VCaP (cell line): ENCODE measurements around the gene S1PR1.

Source experiments
- H3K27ac ChIP-seq: fragments of 450-650 bp; 2 replicates; pipeline ENCODE4 v1.5.1; 2017
- TF ChIP-seq, protein P1 (sequence below): fragments of 450-650 bp; conservative IDR thresholded peaks from 2 replicates; pipeline ENCODE4 v1.5.1; 2017; ENCODE audit warnings: mild to moderate bottlenecking, moderate library complexity

Gene S1PR1

DNA sequence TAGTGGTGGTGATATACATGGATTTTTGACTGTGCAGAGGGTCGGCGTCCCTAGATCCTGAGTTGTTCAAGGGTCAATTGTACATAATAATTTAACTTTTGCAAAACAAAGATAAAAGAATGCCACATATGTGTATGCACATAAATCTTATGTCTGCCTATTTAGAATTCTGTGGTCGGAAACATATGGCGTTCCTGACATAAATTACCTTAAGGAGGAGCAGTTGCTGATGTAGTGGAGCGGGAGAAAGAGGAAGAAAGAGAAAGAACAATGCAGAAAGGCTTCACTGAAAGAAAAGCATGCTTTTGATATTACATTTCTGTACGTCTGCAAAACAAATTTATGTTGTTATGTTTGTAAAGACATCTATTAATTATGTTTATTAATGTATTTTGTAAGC lies 40.0 kb downstream of the S1PR1 start:
- H3K27ac ChIP-seq = no peak overlapping the region
- TF ChIP-seq, protein P1, sequence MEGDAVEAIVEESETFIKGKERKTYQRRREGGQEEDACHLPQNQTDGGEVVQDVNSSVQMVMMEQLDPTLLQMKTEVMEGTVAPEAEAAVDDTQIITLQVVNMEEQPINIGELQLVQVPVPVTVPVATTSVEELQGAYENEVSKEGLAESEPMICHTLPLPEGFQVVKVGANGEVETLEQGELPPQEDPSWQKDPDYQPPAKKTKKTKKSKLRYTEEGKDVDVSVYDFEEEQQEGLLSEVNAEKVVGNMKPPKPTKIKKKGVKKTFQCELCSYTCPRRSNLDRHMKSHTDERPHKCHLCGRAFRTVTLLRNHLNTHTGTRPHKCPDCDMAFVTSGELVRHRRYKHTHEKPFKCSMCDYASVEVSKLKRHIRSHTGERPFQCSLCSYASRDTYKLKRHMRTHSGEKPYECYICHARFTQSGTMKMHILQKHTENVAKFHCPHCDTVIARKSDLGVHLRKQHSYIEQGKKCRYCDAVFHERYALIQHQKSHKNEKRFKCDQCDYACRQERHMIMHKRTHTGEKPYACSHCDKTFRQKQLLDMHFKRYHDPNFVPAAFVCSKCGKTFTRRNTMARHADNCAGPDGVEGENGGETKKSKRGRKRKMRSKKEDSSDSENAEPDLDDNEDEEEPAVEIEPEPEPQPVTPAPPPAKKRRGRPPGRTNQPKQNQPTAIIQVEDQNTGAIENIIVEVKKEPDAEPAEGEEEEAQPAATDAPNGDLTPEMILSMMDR = no peak

DNA sequence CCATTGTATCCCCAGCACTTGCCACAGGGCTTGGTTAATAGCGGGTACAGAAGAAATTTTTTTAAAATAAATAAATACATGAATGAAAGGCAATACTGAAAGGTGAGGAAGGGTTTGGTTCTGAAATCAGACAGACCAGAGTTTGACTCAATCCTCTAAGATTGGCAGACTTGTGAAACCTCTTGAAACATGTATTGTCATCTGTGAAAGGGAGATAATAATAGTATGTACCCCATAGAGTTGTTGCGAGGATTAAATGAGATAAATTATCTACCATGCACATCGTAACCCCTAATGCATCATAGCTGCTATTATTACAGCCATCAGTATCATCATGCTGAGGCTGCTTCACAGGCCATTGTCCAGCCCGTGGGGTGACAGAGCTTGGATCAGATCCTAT lies 41.4 kb downstream of the S1PR1 start:
- TF ChIP-seq, protein P1 = no peak
- H3K27ac ChIP-seq = no peak overlapping the region

DNA sequence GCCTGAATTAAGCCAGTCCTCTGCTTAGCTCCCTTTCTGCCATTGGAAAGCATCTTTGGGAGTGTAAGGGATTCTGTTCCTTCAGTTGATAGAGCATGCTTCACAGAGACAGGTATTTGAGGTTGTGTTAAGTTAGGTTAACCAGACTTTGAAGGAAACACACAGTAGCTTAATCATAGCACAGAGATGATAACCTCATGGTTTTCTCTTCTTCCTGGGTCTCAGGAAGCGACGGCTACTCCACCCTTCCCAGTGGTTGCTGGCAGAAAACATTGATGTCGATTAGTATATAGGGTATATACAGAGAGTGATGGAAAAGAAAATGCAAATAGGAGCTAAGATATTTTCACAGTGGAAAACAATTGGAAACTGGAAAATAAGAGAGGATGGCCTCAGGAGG lies 42.0 kb downstream of the S1PR1 start:
- H3K27ac ChIP-seq = no peak overlapping the region
- TF ChIP-seq, protein P1 = no peak

DNA sequence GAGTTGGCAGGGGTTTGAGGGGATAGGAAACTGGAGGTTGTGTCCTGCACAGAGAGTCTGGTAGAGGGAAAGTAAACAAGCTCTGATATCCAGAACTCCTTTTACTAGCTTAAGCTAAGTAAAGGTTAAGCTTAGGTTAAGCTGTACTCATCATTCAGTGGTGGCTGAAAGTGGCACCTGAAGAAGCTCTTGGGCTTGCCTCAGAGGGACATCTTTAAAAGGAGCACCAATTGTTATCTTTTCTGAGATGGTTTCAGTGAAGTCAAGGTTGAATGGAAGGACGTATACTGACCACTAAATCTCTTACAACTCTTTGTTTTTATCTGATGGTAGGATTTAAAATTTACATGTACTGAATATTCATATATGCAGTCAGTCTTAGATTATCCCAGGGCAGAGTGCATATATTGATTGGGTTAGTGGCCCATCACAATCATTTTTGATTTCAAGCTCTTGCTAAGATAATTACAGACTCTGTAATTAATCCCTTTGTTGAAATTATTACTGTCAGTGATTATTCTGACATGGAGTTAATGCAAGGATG lies 43.3 kb downstream of the S1PR1 start:
- H3K27ac ChIP-seq = no peak overlapping the region
- TF ChIP-seq, protein P1 = no peak

DNA sequence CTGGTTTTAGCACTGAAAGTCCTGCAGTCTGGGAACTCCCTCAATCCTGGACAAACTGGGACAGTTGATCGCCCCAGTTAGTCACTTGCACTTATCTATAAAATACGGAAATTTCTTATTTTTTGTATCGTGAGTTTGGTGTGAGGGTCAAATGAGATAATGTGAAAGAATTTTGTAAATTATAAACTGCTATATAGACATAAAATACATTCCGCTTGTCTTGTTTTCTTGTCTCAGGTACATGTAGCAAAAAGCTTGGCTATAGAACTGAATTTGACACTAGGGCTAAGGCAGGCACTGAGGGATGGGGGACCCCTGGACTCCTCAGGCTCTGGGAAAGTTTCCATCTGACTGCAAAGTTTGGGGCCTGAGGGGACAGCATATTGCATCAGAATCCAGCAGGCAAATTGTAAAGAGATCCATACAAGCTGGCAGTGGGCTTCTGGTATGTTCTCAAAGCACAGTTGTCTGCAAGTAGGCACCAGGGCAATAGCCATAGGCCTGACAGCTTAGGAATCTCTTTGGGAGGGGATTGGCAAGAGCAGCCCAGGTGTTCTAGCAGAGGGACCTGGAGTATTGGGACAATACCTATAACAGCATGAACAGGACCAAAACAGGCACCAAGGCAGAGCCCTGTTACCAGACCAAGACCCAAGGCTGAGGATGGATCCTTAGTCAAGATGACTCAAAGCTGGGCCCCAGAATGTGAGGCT lies 44.3 kb downstream of the S1PR1 start:
- H3K27ac ChIP-seq = no peak overlapping the region
- TF ChIP-seq, protein P1 = no peak

DNA sequence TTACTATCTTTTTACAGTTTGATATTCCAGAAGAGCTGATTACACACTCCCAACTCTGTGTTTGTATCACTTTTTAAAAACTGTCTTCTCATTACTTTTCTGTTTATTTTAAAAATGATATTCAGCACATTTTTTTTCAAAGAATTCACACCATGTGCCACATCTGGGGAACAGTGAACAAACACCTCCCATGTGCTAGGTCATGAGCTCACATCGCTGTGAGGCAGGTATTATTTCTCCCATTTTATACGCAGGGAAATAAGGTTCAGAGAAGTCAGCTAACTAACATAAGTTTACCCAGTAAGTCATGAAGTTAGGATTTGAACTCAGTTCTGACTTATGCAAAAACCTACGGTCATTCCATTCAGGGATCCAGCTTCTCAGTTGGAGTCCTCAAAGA lies 44.9 kb downstream of the S1PR1 start:
- TF ChIP-seq, protein P1 = no peak
- H3K27ac ChIP-seq = no peak overlapping the region

DNA sequence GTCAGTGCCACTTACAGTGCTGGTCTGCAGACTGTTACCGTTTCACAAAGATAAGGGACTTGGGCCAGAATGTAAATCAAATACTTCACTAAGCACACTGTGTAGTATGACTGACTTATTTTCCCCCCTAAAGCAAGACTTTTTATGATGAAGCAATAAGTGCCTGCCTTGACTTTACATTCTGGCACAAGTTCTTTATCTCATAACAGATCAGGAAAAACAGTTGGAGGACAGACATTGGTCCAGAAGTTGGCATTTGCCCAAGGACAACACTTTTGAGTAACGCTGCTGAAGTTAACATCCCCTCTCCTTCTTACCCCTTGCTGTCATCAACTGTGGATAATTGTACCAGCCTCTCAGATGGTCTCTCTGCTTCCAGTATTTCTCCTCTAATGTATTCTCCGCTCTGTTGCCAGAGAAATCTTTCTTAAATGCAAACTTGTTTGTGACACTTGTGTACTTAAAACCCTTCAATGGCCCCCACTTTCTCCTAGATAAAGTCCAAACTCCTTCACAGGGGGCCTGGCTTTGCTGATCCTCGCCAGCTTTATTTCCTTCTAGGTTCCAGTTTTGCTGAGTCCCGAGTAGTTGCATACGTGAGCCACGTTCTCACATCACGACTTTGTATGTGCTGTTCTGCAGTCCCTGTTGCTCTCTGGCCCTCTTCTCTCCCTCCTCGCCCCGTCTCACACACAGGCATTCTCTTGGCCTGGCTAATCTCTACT lies 45.7 kb downstream of the S1PR1 start:
- TF ChIP-seq, protein P1 = no peak
- H3K27ac ChIP-seq = no peak overlapping the region
